Choroid plexus epithelial cell (primary cell): Measurements from ENCODE around the gene CTTNBP2NL.
"Not testable (repeated sequence)": the region's sequence is repeated elsewhere in the genome, so short reads cannot be mapped to it uniquely, and the experiment has no call there.

Source experiments
- DNase-seq: peaks from one replicate; pipeline ENCODE4 v3.0.0-alpha.2; 2010; ENCODE audit warnings: low read depth
- H3K4me3 ChIP-seq: 2 replicates; pipeline ENCODE4 v1.5.1; 2011; ENCODE audit warnings: low read depth, mild to moderate bottlenecking, control low read depth, low read length, moderate library complexity
- CTCF ChIP-seq: conservative IDR thresholded peaks from 2 replicates; pipeline ENCODE4 v1.5.1; 2011; ENCODE audit warnings: low read depth, mild to moderate bottlenecking, control low read depth, inconsistent platforms, low read length, moderate library complexity

CTTNBP2NL gene

GRCh38 chr1:112423207-112423606, 27.2 kb downstream of the CTTNBP2NL start:
- TF ChIP-seq CTCF: no peak
- H3K4me3 ChIP-seq: no peak overlapping the region
- DNase-seq: peak; percentile 19

- DNase-seq, H3K4me3 ChIP-seq: not testable (repeated sequence)
These were observed 27.7 kb downstream of the CTTNBP2NL start for GRCh38 chr1:112423666-112424065.

- DNase-seq: no peak
- H3K4me3 ChIP-seq: no peak overlapping the region
- TF ChIP-seq CTCF: no peak
These were observed 33.7 kb downstream of the CTTNBP2NL start for GRCh38 chr1:112429749-112430148.

- TF ChIP-seq CTCF: no peak
- H3K4me3 ChIP-seq: no peak overlapping the region
- no peak for DNase-seq
These were observed 35.0 kb downstream of the CTTNBP2NL start for GRCh38 chr1:112431038-112431437.

- H3K4me3 ChIP-seq: no peak overlapping the region
- TF ChIP-seq CTCF: no peak
These were observed 39.4 kb downstream of the CTTNBP2NL start for GRCh38 chr1:112435448-112435847.

GRCh38 chr1:112436384-112437156, 40.6 kb downstream of the CTTNBP2NL start:
- DNase-seq: no peak
- TF ChIP-seq CTCF: no peak
- no peak overlapping the region for H3K4me3 ChIP-seq

More at GRCh38 chr1:112435448-112435847, 39.4 kb downstream of the CTTNBP2NL start:
- no peak for DNase-seq

- not testable (repeated sequence) for H3K4me3 ChIP-seq
- DNase-seq: peak; percentile 60
These were observed 42.1 kb downstream of the CTTNBP2NL start for GRCh38 chr1:112438156-112438555.

- DNase-seq: no peak
- H3K4me3 ChIP-seq: no peak overlapping the region
- no peak for TF ChIP-seq CTCF
These were observed 43.6 kb downstream of the CTTNBP2NL start for GRCh38 chr1:112439592-112439991.
